CD4-positive, alpha-beta T cell treated with Interleukin-10 for 1 hour (primary cell): ENCODE data around the gene RGS1.
"Not testable (repeated sequence)": the region's sequence is repeated elsewhere in the genome, so short reads cannot be mapped to it uniquely, and the experiment has no call there.

Source experiments
- DNase-seq: peaks from one replicate; pipeline ENCODE4 v3.0.0-alpha.2; 2020

Gene RGS1

GRCh38 chr1:192575499-192576189, at the start of gene RGS1:
TSS of gene RGS1 (plus strand) at chr1:192575773. CDS start at chr1:192575793, 20 bp downstream.
- peak; percentile 87 for DNase-seq

GRCh38 chr1:192527111-192527795, 48.3 kb upstream of the RGS1 start:
- no peak for DNase-seq

GRCh38 chr1:192527950-192528349, 47.6 kb upstream of the RGS1 start:
- DNase-seq = no peak

GRCh38 chr1:192529031-192529755, 46.4 kb upstream of the RGS1 start:
- DNase-seq = no peak

GRCh38 chr1:192529811-192530210, 45.8 kb upstream of the RGS1 start:
- no peak for DNase-seq

GRCh38 chr1:192530254-192530653, 45.3 kb upstream of the RGS1 start:
- DNase-seq = no peak

- DNase-seq = not testable (repeated sequence)
Measured at GRCh38 chr1:192531037-192531703, 44.4 kb upstream of the RGS1 start.

- DNase-seq = no peak
Measured at GRCh38 chr1:192534666-192535065, 40.9 kb upstream of the RGS1 start.

GRCh38 chr1:192535916-192536664, 39.5 kb upstream of the RGS1 start:
- DNase-seq = no peak

- DNase-seq = peak; percentile 60
Measured at GRCh38 chr1:192538407-192539296, 36.9 kb upstream of the RGS1 start.

- DNase-seq = no peak
Measured at GRCh38 chr1:192539297-192540092, 36.1 kb upstream of the RGS1 start.

GRCh38 chr1:192543445-192543844, 32.1 kb upstream of the RGS1 start:
- DNase-seq = no peak

- no peak for DNase-seq
Measured at GRCh38 chr1:192545896-192546521, 29.6 kb upstream of the RGS1 start.

- no peak for DNase-seq
Measured at GRCh38 chr1:192546596-192547190, 28.9 kb upstream of the RGS1 start.

- no peak for DNase-seq
Measured at GRCh38 chr1:192547501-192547900, 28.1 kb upstream of the RGS1 start.

- DNase-seq = no peak
Measured at GRCh38 chr1:192549937-192550336, 25.6 kb upstream of the RGS1 start.

GRCh38 chr1:192550922-192551534, 24.5 kb upstream of the RGS1 start:
- DNase-seq = peak; percentile 32

- DNase-seq = peak; percentile 66
Measured at GRCh38 chr1:192552760-192553191, 22.8 kb upstream of the RGS1 start.

GRCh38 chr1:192553741-192554140, 21.8 kb upstream of the RGS1 start:
- no peak for DNase-seq
